ENCODE data around the gene POU6F1.
A peak's percentile ranks its signal among the peaks of the same experiment; 100 is the strongest.

The POU6F1 gene

DNA sequence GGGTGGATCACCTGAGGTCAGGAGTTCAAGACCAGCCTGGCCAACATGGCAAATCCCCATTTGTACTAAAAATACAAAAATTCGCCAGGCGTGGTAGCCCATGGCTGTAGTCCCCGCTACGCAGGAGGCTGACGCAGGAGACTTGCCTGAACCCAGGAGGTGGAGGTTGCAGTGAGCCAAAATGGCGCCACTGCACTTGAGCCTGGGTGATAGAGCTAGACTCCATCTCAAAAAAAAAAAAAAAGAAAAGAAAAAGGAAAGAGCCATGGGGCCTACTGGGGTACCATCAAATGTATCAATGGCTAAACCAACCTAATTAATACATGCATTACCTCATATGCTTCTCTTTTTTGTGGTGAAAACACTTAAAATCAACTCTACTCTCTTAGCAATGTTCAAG, 55.6 kb downstream of the POU6F1 start:
- no peak overlapping the region for H3K4me3 ChIP-seq (ENCODE audit: low read depth, low read length)
- DNase-seq (ENCODE audit: low read depth) = no peak
- TF ChIP-seq CTCF (IDR thresholded peaks at IDR 0.05; ENCODE audit: low read depth, low read length) = no peak
- TF ChIP-seq MYC (IDR thresholded peaks at IDR 0.05; ENCODE audit: low read depth, low read length) = no peak
- no peak for TF ChIP-seq POLR2A (IDR thresholded peaks at IDR 0.05; ENCODE audit: extremely low read depth, insufficient read length)
- TF ChIP-seq MAX (IDR thresholded peaks at IDR 0.05; ENCODE audit: low read depth, low read length) = no peak

DNA sequence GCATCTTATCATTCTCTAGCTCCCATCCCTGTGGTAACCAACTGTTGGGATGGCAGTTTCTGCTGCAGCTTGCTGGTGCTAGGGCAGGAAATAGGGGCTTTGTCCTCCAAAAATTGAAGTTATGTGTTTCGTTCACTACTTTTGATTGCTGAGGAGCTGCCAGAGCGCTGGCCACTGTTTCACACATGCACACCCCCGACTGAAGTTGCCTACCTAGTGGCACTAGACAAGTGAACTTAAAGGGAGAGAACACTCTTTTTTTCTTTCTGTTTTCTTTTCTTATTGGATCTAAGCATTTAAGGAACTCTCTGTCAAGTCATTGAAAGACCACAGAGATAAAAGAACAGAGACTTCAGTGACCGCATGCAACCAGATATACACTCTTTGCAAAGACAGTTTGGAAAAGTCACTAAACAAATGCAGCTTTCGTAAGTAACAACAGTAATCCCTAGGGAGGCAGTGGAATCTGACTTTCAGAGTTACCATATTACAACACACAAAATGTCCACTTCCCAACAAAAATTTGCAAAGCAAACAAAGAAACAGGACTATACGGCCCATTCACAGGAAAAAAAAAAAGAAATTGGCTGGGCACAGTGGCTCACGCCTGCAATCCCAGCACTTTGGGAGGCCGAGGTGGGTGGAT, 56.9 kb downstream of the POU6F1 start:
- H3K4me3 ChIP-seq (ENCODE audit: low read depth, low read length) = no peak overlapping the region
- DNase-seq (ENCODE audit: low read depth) = peak; percentile 59
- no peak for TF ChIP-seq POLR2A (IDR thresholded peaks at IDR 0.05; ENCODE audit: extremely low read depth, insufficient read length)
- TF ChIP-seq MAX (IDR thresholded peaks at IDR 0.05; ENCODE audit: low read depth, low read length) = no peak
- no peak for TF ChIP-seq MYC (IDR thresholded peaks at IDR 0.05; ENCODE audit: low read depth, low read length)
- no peak for TF ChIP-seq CTCF (IDR thresholded peaks at IDR 0.05; ENCODE audit: low read depth, low read length)

DNA sequence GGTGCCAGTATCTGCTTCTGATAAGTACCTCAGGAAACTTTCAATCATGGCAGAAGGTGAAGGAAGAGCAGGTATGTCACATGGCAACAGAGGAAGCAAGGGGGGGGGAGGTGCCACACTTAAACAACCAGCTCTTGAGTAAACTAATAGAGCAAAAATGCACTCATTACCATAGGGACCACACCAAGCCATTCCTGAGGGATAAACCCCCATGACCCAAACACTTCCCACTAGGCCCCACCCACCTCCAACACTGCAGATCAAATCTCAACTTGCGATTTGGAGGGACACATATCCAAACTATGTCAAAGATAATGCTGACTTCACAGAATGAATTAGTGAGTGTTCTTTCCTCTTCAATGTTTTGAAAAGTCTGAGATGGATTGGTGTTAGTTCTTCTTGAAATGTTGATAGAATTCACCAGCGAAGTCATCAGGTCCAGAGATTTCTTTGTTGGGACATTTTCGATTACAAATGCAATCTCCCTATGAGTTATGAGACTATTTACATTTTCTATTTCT, 61.6 kb downstream of the POU6F1 start:
- DNase-seq (ENCODE audit: low read depth) = no peak
- no peak overlapping the region for H3K4me3 ChIP-seq (ENCODE audit: low read depth, low read length)
- TF ChIP-seq MYC (IDR thresholded peaks at IDR 0.05; ENCODE audit: low read depth, low read length) = no peak
- no peak for TF ChIP-seq MAX (IDR thresholded peaks at IDR 0.05; ENCODE audit: low read depth, low read length)
- TF ChIP-seq CTCF (IDR thresholded peaks at IDR 0.05; ENCODE audit: low read depth, low read length) = no peak
- TF ChIP-seq POLR2A (IDR thresholded peaks at IDR 0.05; ENCODE audit: extremely low read depth, insufficient read length) = no peak

DNA sequence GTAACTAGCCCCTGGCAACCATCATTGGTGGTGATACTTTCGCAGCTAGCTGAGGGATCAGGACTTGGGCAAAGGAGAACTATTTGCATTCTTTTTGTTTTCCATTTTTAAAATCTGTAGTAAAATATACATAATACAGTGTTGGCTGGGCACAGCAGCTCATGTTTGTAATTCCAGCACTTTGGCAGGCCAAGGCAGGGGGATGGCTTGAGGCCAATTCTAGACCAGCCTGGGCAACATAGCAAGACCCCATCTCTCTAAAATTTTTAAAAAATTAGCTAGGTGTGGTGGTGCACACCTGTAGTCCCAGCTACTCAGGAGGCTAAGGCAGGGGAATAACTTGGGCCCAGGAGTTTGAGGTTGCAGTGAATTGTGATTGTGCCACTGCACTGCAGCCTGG, 64.9 kb downstream of the POU6F1 start:
- no peak for TF ChIP-seq MYC (IDR thresholded peaks at IDR 0.05; ENCODE audit: low read depth, low read length)
- no peak for TF ChIP-seq POLR2A (IDR thresholded peaks at IDR 0.05; ENCODE audit: extremely low read depth, insufficient read length)
- no peak for TF ChIP-seq MAX (IDR thresholded peaks at IDR 0.05; ENCODE audit: low read depth, low read length)
- TF ChIP-seq CTCF (IDR thresholded peaks at IDR 0.05; ENCODE audit: low read depth, low read length) = no peak
- DNase-seq (ENCODE audit: low read depth) = no peak
- H3K4me3 ChIP-seq (ENCODE audit: low read depth, low read length) = no peak overlapping the region

DNA sequence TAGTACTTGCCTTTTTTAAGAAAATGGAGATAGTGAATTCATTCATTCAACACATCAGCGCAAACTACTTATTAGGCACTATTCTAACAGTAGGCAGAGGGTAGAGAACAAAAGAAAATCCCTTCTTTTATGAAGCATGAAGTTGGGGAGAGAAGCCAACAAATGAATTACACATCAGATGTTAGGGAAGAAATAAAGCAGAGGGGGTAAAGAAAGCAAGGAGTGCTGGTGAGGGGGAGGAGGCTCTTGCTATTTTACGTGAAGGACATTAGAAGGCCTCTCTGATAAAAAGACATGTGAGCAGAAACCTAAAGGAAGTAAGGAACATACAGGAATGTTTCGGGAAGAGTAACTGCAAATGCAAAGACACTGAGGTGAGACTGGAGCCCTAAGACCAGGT, 67.1 kb downstream of the POU6F1 start:
- no peak for DNase-seq (ENCODE audit: low read depth)
- TF ChIP-seq MAX (IDR thresholded peaks at IDR 0.05; ENCODE audit: low read depth, low read length) = no peak
- TF ChIP-seq CTCF (IDR thresholded peaks at IDR 0.05; ENCODE audit: low read depth, low read length) = no peak
- no peak for TF ChIP-seq POLR2A (IDR thresholded peaks at IDR 0.05; ENCODE audit: extremely low read depth, insufficient read length)
- TF ChIP-seq MYC (IDR thresholded peaks at IDR 0.05; ENCODE audit: low read depth, low read length) = no peak
- no peak overlapping the region for H3K4me3 ChIP-seq (ENCODE audit: low read depth, low read length)

Data from NB4 (cell line).